T-cell (primary cell): ENCODE measurements around the gene LMF1. TPM values are rescaled to one million over a fixed set of nuclear protein-coding genes. Genes with fewer than 3 reads are reported as not detected.

Source experiments
- ATAC-seq, 4 experiments: fragments of 200-7000 bp in 3 of 4; fragments of 150-1000 bp in 1 of 4; cut with Tn5 transposase; replicated peaks in 1 of 4; 1 replicate in 3 of 4; 2 replicates in 1 of 4; pipeline ENCODE4 v1.10.0; 2021; ENCODE audit warnings: moderate library complexity in 3 of 4, mild to moderate bottlenecking in 2 of 4, moderate number of reproducible peaks in 1 of 4
- CTCF ChIA-PET, 2 donors: fragments of 300-600 bp; sonication (Branson Sonifier 250); formaldehyde crosslinking; loops; one replicate each; lab custom pipeline; 2022; ENCODE audit warnings: antibody characterized with exemption in 2 of 2; lab: Charles Lee
- POLR2A ChIA-PET, 2 donors: fragments of 300-600 bp; sonication (Branson Sonifier 250); formaldehyde crosslinking; loops; one replicate each; lab custom pipeline; 2022; ENCODE audit warnings: antibody characterized with exemption in 2 of 2; lab: Charles Lee
- DNase-seq, 35 experiments: peaks; one replicate each; pipeline versions ENCODE4 v3.0.0 to v3.0.0-alpha.2; 2013 to 2023
- H3K27ac ChIP-seq: one replicate; pipeline ENCODE4 v1.5.1; 2013; ENCODE audit warnings: low read length
- H3K27me3 ChIP-seq, 2 experiments: replicated peaks in 1 of 2; 1 replicate in 1 of 2; 2 replicates in 1 of 2; pipeline versions ENCODE4 v1.6.1 to v1.7.0; 2013; ENCODE audit warnings: low read length in 1 of 2, mixed read lengths in 1 of 2; ENCODE audit not compliant: control insufficient read depth in 2 of 2, insufficient read depth in 2 of 2; ENCODE audit errors: extremely low read depth in 1 of 2
- H3K36me3 ChIP-seq, 2 donors: 1 replicate in 1 of 2; 2 replicates in 1 of 2; pipeline versions ENCODE4 v1.6.1 to v1.7.0; 2013; ENCODE audit warnings: low read length in 1 of 2; ENCODE audit not compliant: control insufficient read depth in 2 of 2, insufficient read depth in 1 of 2; ENCODE audit errors: extremely low read depth in 1 of 2
- H3K4me1 ChIP-seq, 2 experiments: 1 replicate in 1 of 2; 2 replicates in 1 of 2; pipeline versions ENCODE4 v1.6.1 to v1.7.0; 2013; ENCODE audit warnings: low read length in 2 of 2, mixed read lengths in 1 of 2; ENCODE audit not compliant: insufficient read depth in 2 of 2, control insufficient read depth in 1 of 2; ENCODE audit errors: extremely low read depth in 1 of 2
- H3K4me3 ChIP-seq, 2 donors: 1 replicate in 1 of 2; 2 replicates in 1 of 2; pipeline versions ENCODE4 v1.5.1 to v1.7.0; 2013; ENCODE audit warnings: mild to moderate bottlenecking in 2 of 2, low read length in 1 of 2, moderate library complexity in 1 of 2; ENCODE audit not compliant: control insufficient read depth in 1 of 2; ENCODE audit errors: extremely low read depth in 1 of 2
- H3K9me3 ChIP-seq: 2 replicates; pipeline ENCODE4 v1.7.0; 2013
- H3K27ac Mint-ChIP-seq, 2 donors: one replicate each; pipeline ENCODE4 v1.8.0; 2020 to 2021; ENCODE audit warnings: mild to moderate bottlenecking in 2 of 2, mixed read lengths in 2 of 2
- H3K27me3 Mint-ChIP-seq, 2 donors: one replicate each; pipeline ENCODE4 v1.8.0; 2021 to 2022; ENCODE audit warnings: mixed read lengths in 2 of 2
- H3K36me3 Mint-ChIP-seq: one replicate; pipeline ENCODE4 v1.8.0; 2021; ENCODE audit warnings: mixed read lengths
- H3K4me1 Mint-ChIP-seq, 3 donors: one replicate each; pipeline ENCODE4 v1.8.0; 2020 to 2022; ENCODE audit warnings: mixed read lengths in 3 of 3, mild to moderate bottlenecking in 1 of 3
- H3K4me3 Mint-ChIP-seq, 3 donors: one replicate each; pipeline ENCODE4 v1.8.0; 2020 to 2022; ENCODE audit warnings: mild to moderate bottlenecking in 3 of 3, mixed read lengths in 3 of 3, moderate library complexity in 3 of 3
- H3K9me3 Mint-ChIP-seq, 3 donors: one replicate each; pipeline ENCODE4 v1.8.0; 2020 to 2022; ENCODE audit warnings: mixed read lengths in 3 of 3
- WGBS: methylation state at CpG from one replicate; pipeline ENCODE4 v1.1.5; 2013; ENCODE audit warnings: missing lambda C conversion rate; ENCODE audit not compliant: insufficient coverage; 5-methylcytosine and 5-hydroxymethylcytosine counted together
- total RNA-seq, 35 experiments: library from RNA in 6 of 35; stranded (reverse) in 6 of 35; fragments of 120-200 nt in 1 of 35; gene quantifications; one replicate each; pipeline versions ENCODE4 v1.2.1 to v1.2.4 and lab custom pipeline; 2013 to 2026

The LMF1 gene
- total RNA-seq, 5 donors from 2014 or later (not counting 1 experiment from before 2014, with no cell fraction given) = 46.6 to 59.4 (median 51.1) TPM

GRCh38 chr16:928526-928925, 42.3 kb downstream of the LMF1 start:
- ChIA-PET CTCF (no interaction called here), POLR2A (no interaction called here)
- Mint-ChIP-seq H3K36me3 (peaks cover 44% of the 10 kb centered on the region), H3K27me3 (no peaks in the 10 kb centered on the region), H3K9me3 (peaks cover 0 to 5% (median 2%) of the 10 kb centered on the region in 3 donors), H3K4me3 (no peak overlapping the region), H3K27ac (no peak overlapping the region), H3K4me1 (no peaks in the 10 kb centered on the region)
- 69% methylated on average over 2 of the region's 11 CpGs for WGBS
- no peak overlapping the region for H3K4me3 ChIP-seq
- H3K27ac ChIP-seq = no peak overlapping the region
- H3K36me3 ChIP-seq = peaks cover 17 to 26% of the 10 kb centered on the region in 2 donors
- ATAC-seq = no peak
- H3K9me3 ChIP-seq = no peaks in the 10 kb centered on the region
- no peaks in the 10 kb centered on the region for H3K27me3 ChIP-seq
- no peak for DNase-seq
- no peaks in the 10 kb centered on the region for H3K4me1 ChIP-seq

- peaks cover 11 to 22% of the 10 kb centered on the region in 2 donors for H3K36me3 ChIP-seq
- Mint-ChIP-seq H3K27ac (no peak overlapping the region), H3K27me3 (no peaks in the 10 kb centered on the region), H3K9me3 (peaks cover 0 to 5% (median 2%) of the 10 kb centered on the region in 3 donors), H3K4me3 (no peak overlapping the region), H3K4me1 (no peaks in the 10 kb centered on the region), H3K36me3 (peaks cover 44% of the 10 kb centered on the region)
- ATAC-seq (no peak), DNase-seq (no peak)
- ChIA-PET POLR2A (no interaction called here), CTCF (no interaction called here)
- WGBS = over 99% methylated on average over 15 of the region's 18 CpGs
- H3K9me3 ChIP-seq = no peaks in the 10 kb centered on the region
- no peaks in the 10 kb centered on the region for H3K4me1 ChIP-seq
- H3K4me3 ChIP-seq = no peak overlapping the region
- H3K27me3 ChIP-seq = no peaks in the 10 kb centered on the region
- H3K27ac ChIP-seq = no peak overlapping the region
Measured at GRCh38 chr16:927931-928330, 42.9 kb downstream of the LMF1 start.

- H3K9me3 ChIP-seq = no peaks in the 10 kb centered on the region
- no peaks in the 10 kb centered on the region for H3K27me3 ChIP-seq
- H3K27ac Mint-ChIP-seq = no peak overlapping the region
- ATAC-seq (no peak), DNase-seq (no peak)
- ChIA-PET POLR2A (no interaction called here), CTCF (interaction anchor here in 1 of 2 donors (0.6 kb wide), 1 partner anchor 180 kb away, joined by 5 read pairs; no protein-coding TSS in a partner anchor)
- WGBS = 95% methylated on average over 8 of the region's 15 CpGs
- H3K4me1 ChIP-seq = no peaks in the 10 kb centered on the region
- no peak overlapping the region for H3K4me3 Mint-ChIP-seq
- H3K27ac ChIP-seq = no peak overlapping the region
- H3K36me3 Mint-ChIP-seq = peaks cover 42% of the 10 kb centered on the region
- no peaks in the 10 kb centered on the region for H3K27me3 Mint-ChIP-seq
- H3K4me1 Mint-ChIP-seq = no peaks in the 10 kb centered on the region
- H3K36me3 ChIP-seq = peaks cover 7 to 25% of the 10 kb centered on the region in 2 donors
- H3K4me3 ChIP-seq = no peak overlapping the region
- H3K9me3 Mint-ChIP-seq = peaks cover 0 to 5% (median 2%) of the 10 kb centered on the region in 3 donors
Measured at GRCh38 chr16:927406-927805, 43.4 kb downstream of the LMF1 start.

- no peaks in the 10 kb centered on the region for H3K27me3 ChIP-seq
Measured at GRCh38 chr16:926715-927114, 44.1 kb downstream of the LMF1 start.

GRCh38 chr16:924806-925205, 46.0 kb downstream of the LMF1 start:
- Mint-ChIP-seq H3K9me3 (peaks cover 0 to 5% (median 2%) of the 10 kb centered on the region in 3 donors), H3K27me3 (no peaks in the 10 kb centered on the region), H3K4me1 (peaks cover 0 to 2% (median 0%) of the 10 kb centered on the region in 3 donors), H3K27ac (no peak overlapping the region), H3K36me3 (peaks cover 50% of the 10 kb centered on the region), H3K4me3 (no peak overlapping the region)
- no peak for DNase-seq
- ChIA-PET POLR2A (no interaction called here), CTCF (no interaction called here)
- Histone ChIP-seq H3K27me3 (no peaks in the 10 kb centered on the region), H3K36me3 (peaks cover 2 to 26% of the 10 kb centered on the region in 2 donors), H3K4me3 (no peak overlapping the region), H3K9me3 (no peaks in the 10 kb centered on the region), H3K27ac (no peak overlapping the region), H3K4me1 (no peaks in the 10 kb centered on the region)
- 94% methylated on average over 10 of the region's 13 CpGs for WGBS
- ATAC-seq = no peak

More at GRCh38 chr16:926715-927114, 44.1 kb downstream of the LMF1 start:
- no peaks in the 10 kb centered on the region for H3K27me3 Mint-ChIP-seq
- Histone ChIP-seq H3K36me3 (peaks cover 7 to 26% of the 10 kb centered on the region in 2 donors), H3K9me3 (no peaks in the 10 kb centered on the region), H3K4me3 (no peak overlapping the region), H3K27ac (no peak overlapping the region), H3K4me1 (no peaks in the 10 kb centered on the region)
- peaks cover 0 to 5% (median 2%) of the 10 kb centered on the region in 3 donors for H3K9me3 Mint-ChIP-seq
- DNase-seq (no peak), ATAC-seq (no peak)
- H3K4me1 Mint-ChIP-seq = no peaks in the 10 kb centered on the region
- POLR2A ChIA-PET = no interaction called here
- no peak overlapping the region for H3K27ac Mint-ChIP-seq
- 90% methylated on average over 8 of the region's 8 CpGs for WGBS
- no peak overlapping the region for H3K4me3 Mint-ChIP-seq
- H3K36me3 Mint-ChIP-seq = peaks cover 48% of the 10 kb centered on the region
- CTCF ChIA-PET = no interaction called here

- WGBS = no CpG with 5 or more reads among the region's 5 CpGs
- Mint-ChIP-seq H3K9me3 (peaks cover 0 to 5% (median 2%) of the 10 kb centered on the region in 3 donors), H3K4me1 (peaks cover 0 to 2% (median 0%) of the 10 kb centered on the region in 3 donors), H3K27me3 (no peaks in the 10 kb centered on the region), H3K27ac (no peak overlapping the region), H3K4me3 (no peak overlapping the region), H3K36me3 (peaks cover 46% of the 10 kb centered on the region)
- no peak for DNase-seq
- Histone ChIP-seq H3K27ac (no peak overlapping the region), H3K27me3 (no peaks in the 10 kb centered on the region), H3K4me1 (no peaks in the 10 kb centered on the region), H3K4me3 (no peak overlapping the region), H3K36me3 (peaks cover 2 to 26% of the 10 kb centered on the region in 2 donors), H3K9me3 (no peaks in the 10 kb centered on the region)
- ChIA-PET POLR2A (no interaction called here), CTCF (no interaction called here)
- no peak for ATAC-seq
Measured at GRCh38 chr16:924063-924462, 46.7 kb downstream of the LMF1 start.
